ENCODE data around the gene MYLK. TPM values are rescaled to one million over a fixed set of nuclear protein-coding genes. Genes with fewer than 3 reads are reported as not detected.
A peak's percentile ranks its signal among the peaks of the same experiment; 100 is the strongest.

Gene MYLK
- total RNA-seq, 2 donors from 2014 or later, result 4.7 to 6.6 TPM

- peak; percentile 71 for DNase-seq
- WGBS, 2 experiments (ENCODE audit: insufficient coverage in 1 of 2, insufficient read length in 1 of 2), result 77 to 80% methylated on average over 7 of the region's 7 CpGs
- H3K4me1 ChIP-seq (ENCODE audit: control insufficient read depth, insufficient read depth, low read length), result peaks cover 8% of the 10 kb centered on the region
- H3K36me3 ChIP-seq (ENCODE audit: control insufficient read depth, insufficient read depth, low read length), result no peaks in the 10 kb centered on the region
- H3K9ac ChIP-seq (ENCODE audit: extremely low read depth, low read length, poor library complexity, severe bottlenecking), result no peak overlapping the region
- no peaks in the 10 kb centered on the region for H3K27me3 ChIP-seq (ENCODE audit: control insufficient read depth, insufficient read depth, low read length, poor library complexity, severe bottlenecking)
- H3K9me3 ChIP-seq (ENCODE audit: control insufficient read depth, low read length), result no peaks in the 10 kb centered on the region
- no peak overlapping the region for H3K4me3 Mint-ChIP-seq
- H3K9me3 Mint-ChIP-seq, result no peaks in the 10 kb centered on the region
- H3K4me3 ChIP-seq (ENCODE audit: low read length), result no peak overlapping the region
- peak overlapping the region; percentile 88 for H3K27ac Mint-ChIP-seq
- no peak overlapping the region for H3K27ac ChIP-seq (ENCODE audit: low read depth, low read length)
- peaks cover 43% of the 10 kb centered on the region for H3K4me1 Mint-ChIP-seq
- no peaks in the 10 kb centered on the region for H3K36me3 Mint-ChIP-seq (ENCODE audit: low read depth)
- H3K27me3 Mint-ChIP-seq (ENCODE audit: insufficient read depth), result no peaks in the 10 kb centered on the region
- TF ChIP-seq, protein P1, sequence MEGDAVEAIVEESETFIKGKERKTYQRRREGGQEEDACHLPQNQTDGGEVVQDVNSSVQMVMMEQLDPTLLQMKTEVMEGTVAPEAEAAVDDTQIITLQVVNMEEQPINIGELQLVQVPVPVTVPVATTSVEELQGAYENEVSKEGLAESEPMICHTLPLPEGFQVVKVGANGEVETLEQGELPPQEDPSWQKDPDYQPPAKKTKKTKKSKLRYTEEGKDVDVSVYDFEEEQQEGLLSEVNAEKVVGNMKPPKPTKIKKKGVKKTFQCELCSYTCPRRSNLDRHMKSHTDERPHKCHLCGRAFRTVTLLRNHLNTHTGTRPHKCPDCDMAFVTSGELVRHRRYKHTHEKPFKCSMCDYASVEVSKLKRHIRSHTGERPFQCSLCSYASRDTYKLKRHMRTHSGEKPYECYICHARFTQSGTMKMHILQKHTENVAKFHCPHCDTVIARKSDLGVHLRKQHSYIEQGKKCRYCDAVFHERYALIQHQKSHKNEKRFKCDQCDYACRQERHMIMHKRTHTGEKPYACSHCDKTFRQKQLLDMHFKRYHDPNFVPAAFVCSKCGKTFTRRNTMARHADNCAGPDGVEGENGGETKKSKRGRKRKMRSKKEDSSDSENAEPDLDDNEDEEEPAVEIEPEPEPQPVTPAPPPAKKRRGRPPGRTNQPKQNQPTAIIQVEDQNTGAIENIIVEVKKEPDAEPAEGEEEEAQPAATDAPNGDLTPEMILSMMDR (conservative IDR thresholded peaks at IDR 0.05), result no peak
Measured at GRCh38 chr3:123637131-123637530, 247.0 kb downstream of the MYLK start.

- Mint-ChIP-seq H3K36me3 (ENCODE audit: low read depth) (no peaks in the 10 kb centered on the region), H3K4me1 (peaks cover 44% of the 10 kb centered on the region), H3K27ac (peak overlapping the region; percentile 88), H3K4me3 (no peak overlapping the region), H3K27me3 (ENCODE audit: insufficient read depth) (no peaks in the 10 kb centered on the region), H3K9me3 (no peaks in the 10 kb centered on the region)
- H3K4me3 ChIP-seq (ENCODE audit: low read length), result no peak overlapping the region
- WGBS, 2 experiments (ENCODE audit: insufficient coverage in 1 of 2, insufficient read length in 1 of 2), result 40 to 54% methylated on average over 5 to 8 of the region's 8 CpGs
- peaks cover 8% of the 10 kb centered on the region for H3K4me1 ChIP-seq (ENCODE audit: control insufficient read depth, insufficient read depth, low read length)
- TF ChIP-seq, protein P1 (conservative IDR thresholded peaks at IDR 0.05), result no peak
- DNase-seq, result peak; percentile 96
- H3K9ac ChIP-seq (ENCODE audit: extremely low read depth, low read length, poor library complexity, severe bottlenecking), result no peak overlapping the region
- H3K9me3 ChIP-seq (ENCODE audit: control insufficient read depth, low read length), result no peaks in the 10 kb centered on the region
- H3K36me3 ChIP-seq (ENCODE audit: control insufficient read depth, insufficient read depth, low read length), result no peaks in the 10 kb centered on the region
- peak overlapping the region; percentile 19 for H3K27ac ChIP-seq (ENCODE audit: low read depth, low read length)
- no peaks in the 10 kb centered on the region for H3K27me3 ChIP-seq (ENCODE audit: control insufficient read depth, insufficient read depth, low read length, poor library complexity, severe bottlenecking)
Measured at GRCh38 chr3:123636431-123636841, 247.7 kb downstream of the MYLK start.

DNA sequence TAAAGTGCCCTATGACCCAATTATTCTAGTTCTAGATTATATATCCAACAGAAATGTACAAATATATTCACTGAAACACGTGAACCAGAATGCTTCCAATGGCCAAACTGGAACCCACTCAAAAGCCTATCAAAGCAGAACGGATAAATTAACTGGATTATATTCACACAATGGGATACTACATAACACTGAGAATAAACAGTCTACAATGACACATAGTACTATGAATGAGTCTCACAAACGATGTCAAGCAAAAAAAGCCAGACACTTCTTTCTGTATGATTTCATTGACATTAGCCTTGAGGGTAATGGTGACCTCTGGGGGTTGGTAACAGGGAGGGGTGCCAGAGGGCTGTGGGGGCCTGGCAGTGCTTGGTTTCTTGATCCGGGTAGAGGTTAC, 248.4 kb downstream of the MYLK start:
- Mint-ChIP-seq H3K4me1 (peaks cover 38% of the 10 kb centered on the region), H3K4me3 (no peak overlapping the region), H3K27ac (peak overlapping the region; percentile 30)

More for the DNA sequence above, 248.4 kb downstream of the MYLK start:
- Histone ChIP-seq H3K4me1 (ENCODE audit: control insufficient read depth, insufficient read depth, low read length) (peaks cover 8% of the 10 kb centered on the region), H3K9ac (ENCODE audit: extremely low read depth, low read length, poor library complexity, severe bottlenecking) (no peak overlapping the region), H3K9me3 (ENCODE audit: control insufficient read depth, low read length) (no peaks in the 10 kb centered on the region), H3K27me3 (ENCODE audit: control insufficient read depth, insufficient read depth, low read length, poor library complexity, severe bottlenecking) (no peaks in the 10 kb centered on the region), H3K27ac (ENCODE audit: low read depth, low read length) (no peak overlapping the region), H3K4me3 (ENCODE audit: low read length) (no peak overlapping the region), H3K36me3 (ENCODE audit: control insufficient read depth, insufficient read depth, low read length) (no peaks in the 10 kb centered on the region)
- 91 to 94% methylated on average over 4 of the region's 4 CpGs for WGBS, 2 experiments (ENCODE audit: insufficient coverage in 1 of 2, insufficient read length in 1 of 2)
- TF ChIP-seq, protein P1 (conservative IDR thresholded peaks at IDR 0.05), result no peak
- H3K36me3 Mint-ChIP-seq (ENCODE audit: low read depth), result no peaks in the 10 kb centered on the region
- no peaks in the 10 kb centered on the region for H3K9me3 Mint-ChIP-seq
- peak; percentile 17 for DNase-seq
- no peaks in the 10 kb centered on the region for H3K27me3 Mint-ChIP-seq (ENCODE audit: insufficient read depth)

Measured in endodermal cell (in vitro differentiated cells).